A673 (cell line): ENCODE data around the gene MAGI1.

ENCODE experiments used
- EZH2 ChIP-seq: fragments of 200-600 bp; sonication (generic); IDR thresholded peaks from 2 replicates; pipeline ENCODE4 v1.6.1; 2017; ENCODE audit warnings: borderline replicate concordance, low read depth, mild to moderate bottlenecking, mixed read lengths, antibody characterized with exemption, low read length; ENCODE audit not compliant: poor library complexity, severe bottlenecking
- TF ChIP-seq, protein P1 (sequence below): fragments of 300-800, 200-600 bp; sonication (generic); conservative IDR thresholded peaks from 2 replicates; pipeline ENCODE4 v1.5.1; 2017; ENCODE audit warnings: low read depth, mild to moderate bottlenecking, antibody characterized with exemption, low read length, moderate library complexity, mixed read lengths

DNA sequence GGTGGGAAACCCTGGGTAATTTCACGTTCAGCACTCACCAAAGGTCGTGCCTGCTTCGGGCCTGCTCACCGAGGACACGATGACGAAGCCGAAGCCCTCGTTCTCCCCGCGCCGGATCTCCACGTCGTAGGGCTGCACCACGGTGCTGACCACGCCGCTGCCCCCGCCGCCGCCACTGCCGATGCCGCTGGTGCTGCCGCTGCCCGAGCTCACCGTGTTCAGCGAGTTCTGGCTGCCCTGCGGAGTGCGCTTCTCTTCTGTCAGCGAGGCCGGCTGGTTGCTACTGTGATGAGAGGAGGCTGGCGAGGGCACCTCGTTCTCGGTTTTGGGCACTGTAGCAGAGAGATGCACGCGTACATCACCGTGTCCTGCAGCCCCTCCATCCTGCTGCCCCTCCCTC lies 659.5 kb downstream of the MAGI1 start:
- no peak for TF ChIP-seq EZH2
- TF ChIP-seq, protein P1, sequence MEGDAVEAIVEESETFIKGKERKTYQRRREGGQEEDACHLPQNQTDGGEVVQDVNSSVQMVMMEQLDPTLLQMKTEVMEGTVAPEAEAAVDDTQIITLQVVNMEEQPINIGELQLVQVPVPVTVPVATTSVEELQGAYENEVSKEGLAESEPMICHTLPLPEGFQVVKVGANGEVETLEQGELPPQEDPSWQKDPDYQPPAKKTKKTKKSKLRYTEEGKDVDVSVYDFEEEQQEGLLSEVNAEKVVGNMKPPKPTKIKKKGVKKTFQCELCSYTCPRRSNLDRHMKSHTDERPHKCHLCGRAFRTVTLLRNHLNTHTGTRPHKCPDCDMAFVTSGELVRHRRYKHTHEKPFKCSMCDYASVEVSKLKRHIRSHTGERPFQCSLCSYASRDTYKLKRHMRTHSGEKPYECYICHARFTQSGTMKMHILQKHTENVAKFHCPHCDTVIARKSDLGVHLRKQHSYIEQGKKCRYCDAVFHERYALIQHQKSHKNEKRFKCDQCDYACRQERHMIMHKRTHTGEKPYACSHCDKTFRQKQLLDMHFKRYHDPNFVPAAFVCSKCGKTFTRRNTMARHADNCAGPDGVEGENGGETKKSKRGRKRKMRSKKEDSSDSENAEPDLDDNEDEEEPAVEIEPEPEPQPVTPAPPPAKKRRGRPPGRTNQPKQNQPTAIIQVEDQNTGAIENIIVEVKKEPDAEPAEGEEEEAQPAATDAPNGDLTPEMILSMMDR = no peak
